Endothelial cell of umbilical vein (primary cell): ENCODE data around the gene KCNMA1. TPM values are rescaled to one million over a fixed set of nuclear protein-coding genes. Genes with fewer than 3 reads are reported as not detected.

Experiments
- BruUV-seq: library from RNA; stranded (reverse); fragments of 400-500 nt; replicated peaks from 2 replicates; lab custom pipeline; 2021; lab: Mats Ljungman, UMichigan
- CTCF ChIA-PET: fragments of 300-600, 350-600 bp; sonication (Branson Sonifier 250); formaldehyde crosslinking; loops from one replicate; lab custom pipeline; 2021; ENCODE audit warnings: antibody characterized with exemption, inconsistent platforms; lab: Charles Lee
- POLR2A ChIA-PET: fragments of 300-600, 350-600 bp; sonication (Branson Sonifier 250); formaldehyde crosslinking; loops from one replicate; lab custom pipeline; 2021; ENCODE audit warnings: antibody characterized with exemption, inconsistent platforms; lab: Charles Lee
- DNase-seq: peaks from one replicate; pipeline ENCODE4 v3.0.0-alpha.2; 2011; ENCODE audit warnings: low read depth, low spot score
- FAIRE-seq: peaks from 2 replicates; lab custom pipeline; 2011; peaks lifted over from hg19 to GRCh38; lab: Jason Lieb, UNC
- H2AFZ ChIP-seq: 2 replicates; pipeline ENCODE4 v1.6.0; 2012; ENCODE audit warnings: low read depth, low read length, control low read depth, inconsistent platforms
- H3K27ac ChIP-seq: 2 replicates; pipeline ENCODE4 v1.5.1; 2011; ENCODE audit warnings: low read depth, mild to moderate bottlenecking, control low read depth, low read length, moderate library complexity; ENCODE audit not compliant: insufficient read depth
- H3K27me3 ChIP-seq, 2 experiments: 2 replicates each; pipeline versions ENCODE4 v1.6.0 to v1.6.1; 2011; ENCODE audit warnings: low read length in 2 of 2, mixed read lengths in 1 of 2; ENCODE audit not compliant: control insufficient read depth in 2 of 2, insufficient read depth in 2 of 2
- H3K36me3 ChIP-seq, 2 experiments: 2 replicates in 1 of 2; 3 replicates in 1 of 2; pipeline ENCODE4 v1.5.1; 2011; ENCODE audit warnings: low read length in 2 of 2, mild to moderate bottlenecking in 1 of 2, moderate library complexity in 1 of 2; ENCODE audit not compliant: control insufficient read depth in 2 of 2, insufficient read depth in 2 of 2; ENCODE audit errors: extremely low read depth in 1 of 2
- H3K4me1 ChIP-seq: 3 replicates; pipeline ENCODE4 v1.5.1; 2011; ENCODE audit warnings: mild to moderate bottlenecking, low read length; ENCODE audit not compliant: control insufficient read depth, insufficient read depth; ENCODE audit errors: extremely low read depth
- H3K4me2 ChIP-seq: 2 replicates; pipeline ENCODE4 v1.6.1; 2011; ENCODE audit warnings: low read length, control low read depth, mixed read lengths; ENCODE audit not compliant: insufficient read depth
- H3K4me3 ChIP-seq, 3 experiments: fragments of 200-600 bp in 1 of 3; sonication (generic), shearing (Covaris generic) in 1 of 3; replicated peaks in 1 of 3; 2 replicates each; pipeline ENCODE4 v1.5.1; 2011 to 2016; ENCODE audit warnings: control low read depth in 3 of 3, low read length in 3 of 3, mild to moderate bottlenecking in 2 of 3, inconsistent platforms in 1 of 3, low read depth in 1 of 3, moderate library complexity in 1 of 3; ENCODE audit not compliant: insufficient read depth in 1 of 3
- H3K79me2 ChIP-seq: 2 replicates; pipeline ENCODE4 v1.6.0; 2012; ENCODE audit warnings: low read length, inconsistent platforms; ENCODE audit not compliant: control insufficient read depth, insufficient read depth
- H3K9ac ChIP-seq: replicated peaks from 2 replicates; pipeline ENCODE3; 2011; ENCODE audit warnings: low read length, control low read depth; ENCODE audit not compliant: insufficient read depth; ENCODE audit errors: extremely low read depth
- H3K9me1 ChIP-seq: replicated peaks from 3 replicates; pipeline ENCODE4 v1.6.0; 2011; ENCODE audit warnings: mild to moderate bottlenecking, low read length; ENCODE audit not compliant: control insufficient read depth, insufficient read depth; ENCODE audit errors: extremely low read depth
- H3K9me3 ChIP-seq: replicated peaks from 2 replicates; pipeline ENCODE4 v1.5.1; 2012; ENCODE audit warnings: low read length, inconsistent platforms; ENCODE audit not compliant: control insufficient read depth, insufficient read depth
- H4K20me1 ChIP-seq: replicated peaks from 2 replicates; pipeline ENCODE3; 2011; ENCODE audit warnings: mild to moderate bottlenecking, low read length; ENCODE audit not compliant: control insufficient read depth, insufficient read depth; ENCODE audit errors: extremely low read depth
- EZH2 ChIP-seq: IDR thresholded peaks from 2 replicates; pipeline ENCODE4 v1.6.1; 2012; ENCODE audit warnings: borderline replicate concordance, low read depth, mild to moderate bottlenecking, moderate library complexity, low read length, inconsistent platforms; ENCODE audit not compliant: severe bottlenecking
- FOS ChIP-seq: IDR thresholded peaks from 2 replicates; pipeline ENCODE4 v1.6.1; 2011; ENCODE audit warnings: mild to moderate bottlenecking, low read length, moderate library complexity, borderline replicate concordance; ENCODE audit not compliant: insufficient read depth
- GATA2 ChIP-seq: IDR thresholded peaks from 2 replicates; pipeline ENCODE4 v1.7.0; 2011; ENCODE audit warnings: low read depth, mild to moderate bottlenecking, moderate library complexity, mixed read lengths, low read length; ENCODE audit not compliant: insufficient read length, insufficient read depth
- JUN ChIP-seq: IDR thresholded peaks from 2 replicates; pipeline ENCODE4 v1.6.1; 2011; ENCODE audit warnings: borderline replicate concordance, low read depth; ENCODE audit not compliant: insufficient read length, insufficient read depth
- MYC ChIP-seq: IDR thresholded peaks from one replicate; pipeline ENCODE4 v1.6.1; 2011; ENCODE audit warnings: mild to moderate bottlenecking, low read depth, low read length
- POLR2A ChIP-seq: IDR thresholded peaks from 2 replicates; pipeline ENCODE4 v1.6.1; 2012; ENCODE audit warnings: low read depth, mild to moderate bottlenecking, control low read depth, low read length
- POLR2AphosphoS5 ChIP-seq: IDR thresholded peaks from 2 replicates; pipeline ENCODE4 v1.6.1; 2012; ENCODE audit warnings: low read depth, mild to moderate bottlenecking, control low read depth, low read length, moderate library complexity; ENCODE audit not compliant: insufficient read depth
- dilution Hi-C: fragments of 300-500 bp; cut with MboI; formaldehyde crosslinking; loops from one replicate; pipeline ENCODE4 v1.15.0; 2019; ENCODE audit warnings: low sequenced_read_pairs; ENCODE audit not compliant: extremely low pct_ligation_motif_present
- intact Hi-C: fragments of 100-400 bp; cut with micrococcal nuclease; formaldehyde crosslinking; loops from one replicate; pipeline ENCODE4 v1.10.0; 2022
- polyA plus RNA-seq, 4 experiments: library from polyadenylated mRNA; depleted of rRNA in 3 of 4; stranded (reverse) in 3 of 4; unstranded in 1 of 4; fragments of >200 nt; gene quantifications; 2 replicates each; pipeline versions ENCODE4 v1.2.1 to v1.2.3, GENCODE V29; 2011 to 2012; ENCODE audit warnings: missing spikeins in 1 of 4
- total RNA-seq: library from RNA; stranded (reverse); gene quantifications from 2 replicates; pipeline ENCODE4 v1.2.3, GENCODE V29; 2021
- TF ChIP-seq, protein P1 (sequence below), 2 donors: IDR thresholded peaks; 1 replicate in 1 of 2; 2 replicates in 1 of 2; pipeline ENCODE4 v1.5.1; 2011; ENCODE audit warnings: low read length in 2 of 2, mild to moderate bottlenecking in 2 of 2, moderate library complexity in 2 of 2, control low read depth in 1 of 2, inconsistent platforms in 1 of 2, low read depth in 1 of 2; ENCODE audit not compliant: insufficient read depth in 1 of 2; ENCODE audit errors: extremely low read depth in 1 of 2
- TF ChIP-seq, protein P2 (sequence below): IDR thresholded peaks from 2 replicates; pipeline ENCODE4 v1.6.1; 2011; ENCODE audit not compliant: insufficient read depth, insufficient read length

Gene KCNMA1
- total and polyA plus RNA-seq, 2 donors (not counting 3 experiments of a cell fraction or from before 2014, with no cell fraction given) = 0.10 to 0.82 TPM

DNA sequence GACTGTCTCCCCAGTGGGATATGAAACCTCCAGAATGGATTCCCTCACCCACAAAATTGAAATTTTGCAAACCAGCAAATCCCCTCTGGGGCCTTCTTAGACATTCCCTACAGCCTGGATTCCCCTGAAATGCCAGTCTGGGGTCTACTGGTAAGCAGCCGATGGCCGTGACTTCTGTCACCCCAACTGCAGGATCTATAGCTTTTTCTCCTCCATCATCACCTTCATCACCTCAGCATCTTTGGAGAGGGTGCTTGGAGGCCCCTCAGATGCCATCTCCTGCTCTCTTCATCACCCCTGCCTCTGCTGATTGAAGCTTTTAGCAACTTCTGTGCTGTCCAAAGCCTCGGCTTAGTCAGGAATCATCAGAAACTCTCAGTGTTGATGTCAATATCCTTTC, 2.6 kb upstream of the KCNMA1 start:
- TF ChIP-seq MYC = no peak
- TF ChIP-seq POLR2A = no peak
- no peak for TF ChIP-seq POLR2AphosphoS5
- TF ChIP-seq EZH2 = no peak
- TF ChIP-seq, protein P1, sequence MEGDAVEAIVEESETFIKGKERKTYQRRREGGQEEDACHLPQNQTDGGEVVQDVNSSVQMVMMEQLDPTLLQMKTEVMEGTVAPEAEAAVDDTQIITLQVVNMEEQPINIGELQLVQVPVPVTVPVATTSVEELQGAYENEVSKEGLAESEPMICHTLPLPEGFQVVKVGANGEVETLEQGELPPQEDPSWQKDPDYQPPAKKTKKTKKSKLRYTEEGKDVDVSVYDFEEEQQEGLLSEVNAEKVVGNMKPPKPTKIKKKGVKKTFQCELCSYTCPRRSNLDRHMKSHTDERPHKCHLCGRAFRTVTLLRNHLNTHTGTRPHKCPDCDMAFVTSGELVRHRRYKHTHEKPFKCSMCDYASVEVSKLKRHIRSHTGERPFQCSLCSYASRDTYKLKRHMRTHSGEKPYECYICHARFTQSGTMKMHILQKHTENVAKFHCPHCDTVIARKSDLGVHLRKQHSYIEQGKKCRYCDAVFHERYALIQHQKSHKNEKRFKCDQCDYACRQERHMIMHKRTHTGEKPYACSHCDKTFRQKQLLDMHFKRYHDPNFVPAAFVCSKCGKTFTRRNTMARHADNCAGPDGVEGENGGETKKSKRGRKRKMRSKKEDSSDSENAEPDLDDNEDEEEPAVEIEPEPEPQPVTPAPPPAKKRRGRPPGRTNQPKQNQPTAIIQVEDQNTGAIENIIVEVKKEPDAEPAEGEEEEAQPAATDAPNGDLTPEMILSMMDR (IDR thresholded peaks at IDR 0.05; ENCODE audit: extremely low read depth in 1 of 2, insufficient read depth in 1 of 2, low read depth in 1 of 2, low read length in 2 of 2) = no peak
- TF ChIP-seq GATA2 = no peak
- no peak for TF ChIP-seq JUN
- TF ChIP-seq, protein P2, sequence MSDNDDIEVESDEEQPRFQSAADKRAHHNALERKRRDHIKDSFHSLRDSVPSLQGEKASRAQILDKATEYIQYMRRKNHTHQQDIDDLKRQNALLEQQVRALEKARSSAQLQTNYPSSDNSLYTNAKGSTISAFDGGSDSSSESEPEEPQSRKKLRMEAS = no peak
- TF ChIP-seq FOS = no peak
- Histone ChIP-seq H3K27ac (no peak overlapping the region), H3K9ac (no peak overlapping the region), H2AFZ (no peak overlapping the region), H3K4me2 (no peak overlapping the region), H4K20me1 (no peaks in the 10 kb centered on the region), H3K36me3 (no peaks in the 10 kb centered on the region), H3K27me3 (peaks cover 35 to 43% of the 10 kb centered on the region in 2 experiments), H3K4me1 (no peaks in the 10 kb centered on the region), H3K9me1 (no peaks in the 10 kb centered on the region), H3K9me3 (no peaks in the 10 kb centered on the region), H3K4me3 (no peak overlapping the region), H3K79me2 (no peaks in the 10 kb centered on the region)
- no TSS peak for BruUV-seq
- CTCF ChIA-PET = interaction anchor here (1.4 to 17.8 kb wide), 3 partner anchors 117 to 470 kb away, joined by 3 to 594 read pairs (median 26); no protein-coding TSS in a partner anchor
- intact Hi-C loops (no loop called here), dilution Hi-C loops (no loop called here)
- FAIRE-seq = no peak
- no peak for DNase-seq
- POLR2A ChIA-PET = no interaction called here
